K562 (cell line): Measurements from ENCODE around the gene MYO3B. TPM values are rescaled to one million over a fixed set of nuclear protein-coding genes. Genes with fewer than 3 reads are reported as not detected.

ENCODE experiments used
- ATAC-seq: fragments of 200-7000 bp; cut with Tn5 transposase; 3 replicates; pipeline ENCODE4 v1.9.1; 2020; ENCODE audit warnings: moderate library complexity
- BruUV-seq: library from RNA; stranded (reverse); fragments of 400-500 nt; replicated peaks from 2 replicates; lab custom pipeline; 2021; lab: Mats Ljungman, UMichigan
- CTCF ChIA-PET: fragments of 300-600 bp; formaldehyde crosslinking; extraction: SDS; loops from one replicate; lab custom pipeline; 2021; ENCODE audit warnings: low intra/inter-chr PET ratio; lab: Yijun Ruan, JAX
- POLR2A ChIA-PET: fragments of 300-600, 350-650 bp; sonication (Branson Sonifier 250); formaldehyde crosslinking; extraction: SDS; loops from one replicate; lab custom pipeline; 2021; ENCODE audit warnings: antibody characterized with exemption, inconsistent platforms; lab: Yijun Ruan, JAX
- DNase-seq, 4 experiments: peaks; one replicate each; pipeline versions ENCODE4 v3.0.0 to v3.0.0-alpha.2; 2011 to 2018; ENCODE audit warnings: low spot score in 3 of 4, mixed read lengths in 3 of 4; ENCODE audit errors: extremely low read depth in 1 of 4
- FAIRE-seq: peaks from 2 replicates; lab custom pipeline; 2011; peaks lifted over from hg19 to GRCh38; lab: Jason Lieb, UNC
- H2AFZ ChIP-seq: 2 replicates; pipeline ENCODE4 v1.6.0; 2011; ENCODE audit warnings: low read depth, low read length, control low read depth, inconsistent platforms
- H3K27ac ChIP-seq: fragments of 200-600 bp; 3 replicates; pipeline ENCODE4 v1.8.0; 2011; ENCODE audit warnings: low read depth, mild to moderate bottlenecking, control low read depth, inconsistent platforms, low read length, moderate library complexity, mixed read lengths; ENCODE audit errors: extremely low read depth
- H3K27me3 ChIP-seq, 2 experiments: fragments of 300-600 bp in 1 of 2; 2 replicates in 1 of 2; 3 replicates in 1 of 2; pipeline versions ENCODE4 v1.6.0 to v1.8.0; 2011; ENCODE audit warnings: inconsistent platforms in 2 of 2, low read length in 2 of 2, mild to moderate bottlenecking in 1 of 2, mixed read lengths in 1 of 2, moderate library complexity in 1 of 2; ENCODE audit not compliant: control insufficient read depth in 2 of 2, insufficient read depth in 2 of 2
- H3K36me3 ChIP-seq: fragments of 300-600 bp; 3 replicates; pipeline ENCODE4 v1.8.0; 2011; ENCODE audit warnings: mild to moderate bottlenecking, low read length, inconsistent platforms; ENCODE audit not compliant: control insufficient read depth, insufficient read depth
- H3K4me1 ChIP-seq, 2 experiments: fragments of 200-600 bp in 1 of 2; replicated peaks in 1 of 2; 2 replicates in 1 of 2; 3 replicates in 1 of 2; pipeline versions ENCODE4 v1.5.1 to v1.8.0; 2011; ENCODE audit warnings: inconsistent platforms in 2 of 2, low read length in 2 of 2, mild to moderate bottlenecking in 1 of 2, mixed read lengths in 1 of 2, moderate library complexity in 1 of 2; ENCODE audit not compliant: control insufficient read depth in 2 of 2, insufficient read depth in 2 of 2
- H3K4me2 ChIP-seq: 2 replicates; pipeline ENCODE4 v1.6.1; 2011; ENCODE audit warnings: low read length, control low read depth, inconsistent platforms, mixed read lengths; ENCODE audit not compliant: insufficient read depth
- H3K4me3 ChIP-seq: fragments of 200-600 bp; sonication (generic), shearing (Covaris generic); 2 replicates; pipeline ENCODE4 v1.5.1; 2016; ENCODE audit warnings: control low read depth, inconsistent platforms
- H3K79me2 ChIP-seq: fragments of 200-600 bp; 3 replicates; pipeline ENCODE4 v1.8.0; 2011; ENCODE audit warnings: low read length, inconsistent platforms; ENCODE audit not compliant: control insufficient read depth, insufficient read depth
- H3K9ac ChIP-seq, 2 experiments: 2 replicates each; pipeline versions ENCODE4 v1.6.0 to v1.6.1; 2011; ENCODE audit warnings: low read depth in 2 of 2, low read length in 2 of 2, control low read depth in 1 of 2, inconsistent platforms in 1 of 2, mild to moderate bottlenecking in 1 of 2, mixed read lengths in 1 of 2; ENCODE audit not compliant: insufficient read depth in 1 of 2
- H3K9me1 ChIP-seq: one replicate; pipeline ENCODE4 v1.6.0; 2011; ENCODE audit warnings: inconsistent platforms, mild to moderate bottlenecking, low read length, moderate library complexity; ENCODE audit not compliant: control insufficient read depth, insufficient read depth
- H3K9me3 ChIP-seq: replicated peaks from 2 replicates; pipeline ENCODE4 v1.5.1; 2011; ENCODE audit warnings: low read depth, low read length, inconsistent platforms; ENCODE audit not compliant: control insufficient read depth, insufficient read depth
- H4K20me1 ChIP-seq: replicated peaks from 2 replicates; pipeline ENCODE4 v1.6.1; 2011; ENCODE audit warnings: low read length, inconsistent platforms, mixed read lengths; ENCODE audit not compliant: control insufficient read depth, insufficient read depth
- BHLHE40 ChIP-seq: IDR thresholded peaks from 2 replicates; pipeline ENCODE4 v1.6.1; 2011; ENCODE audit warnings: low read length, improper control_type of control experiment
- ESRRA ChIP-seq: fragments of 450-650 bp; IDR thresholded peaks from 2 replicates; pipeline ENCODE4 v1.6.1; 2014; ENCODE audit warnings: low read depth, mild to moderate bottlenecking, moderate library complexity, borderline replicate concordance
- ETV1 ChIP-seq: fragments of 450-650 bp; conservative IDR thresholded peaks from 2 replicates; pipeline ENCODE4 v1.6.1; 2016; ENCODE audit warnings: missing genetic modification characterization, control low read depth, low read depth, missing compliant biosample characterization
- ETV6 ChIP-seq, 3 experiments: fragments of 150-350 bp in 1 of 3; sonication (generic) in 1 of 3; formaldehyde crosslinking in 1 of 3; IDR thresholded peaks; 2 replicates each; pipeline versions ENCODE4 v1.6.1 to v1.8.0; 2014 to 2022; ENCODE audit warnings: borderline replicate concordance in 2 of 3, low read depth in 2 of 3, antibody characterized with exemption in 1 of 3, low read length in 1 of 3, mild to moderate bottlenecking in 1 of 3, missing genetic modification reagents in 1 of 3
- RCOR1 ChIP-seq, 2 experiments: IDR thresholded peaks; 2 replicates each; pipeline ENCODE4 v1.6.1; 2012; ENCODE audit warnings: low read depth in 2 of 2, low read length in 2 of 2, borderline replicate concordance in 1 of 2, improper control_type of control experiment in 1 of 2
- YY1 ChIP-seq, 3 experiments: IDR thresholded peaks; 2 replicates each; pipeline ENCODE4 v1.6.1; 2011; ENCODE audit warnings: low read length in 2 of 3, mild to moderate bottlenecking in 2 of 3, moderate library complexity in 2 of 3, borderline replicate concordance in 1 of 3, control low read depth in 1 of 3, low read depth in 1 of 3; ENCODE audit not compliant: insufficient read depth in 3 of 3, insufficient replicate concordance in 2 of 3, control insufficient read depth in 1 of 3, insufficient read length in 1 of 3; ENCODE audit errors: extremely low read depth in 1 of 3
- WGBS: fragments of 100-300 bp; shearing (Covaris generic); methylation state at CpG from one replicate; pipeline ENCODE4 v1.1.6; 2016; ENCODE audit warnings: low coverage, mixed read lengths; ENCODE audit not compliant: insufficient coverage; ENCODE audit errors: missing lambda C conversion rate; 5-methylcytosine and 5-hydroxymethylcytosine counted together
- in situ Hi-C: fragments of 300-500 bp; cut with MboI; formaldehyde crosslinking; loops from 4 replicates; pipeline ENCODE4 v1.15.0; 2018; ENCODE audit warnings: inconsistent platforms, mixed read lengths
- intact Hi-C: fragments of 100-400 bp; cut with micrococcal nuclease; formaldehyde crosslinking; loops from 2 replicates; pipeline ENCODE4 v1.14.2; 2022
- polyA plus RNA-seq, 8 experiments: library from polyadenylated mRNA; depleted of rRNA in 4 of 8; stranded (reverse) in 5 of 8; unstranded in 3 of 8; fragments of >200 nt; fragmentation: Nextera tagmentation in 2 of 8; fragmentation: Illumina TruSeq in 1 of 8; extraction: Ambion mirVana in 2 of 8; extraction: Trizol in 1 of 8; gene quantifications; 2 replicates each; pipeline versions ENCODE4 v1.2.1 to v1.2.3, GENCODE V29; 2011 to 2014; ENCODE audit warnings: inconsistent platforms in 1 of 8, missing spikeins in 1 of 8
- total RNA-seq, 7 experiments: library from RNA; depleted of rRNA in 6 of 7; stranded (reverse); fragments of >200 nt in 6 of 7; fragmentation: Illumina TruSeq in 2 of 7; extraction: Trizol in 2 of 7; gene quantifications; 2 replicates each; pipeline versions ENCODE4 v1.2.1 to v1.2.3, GENCODE V29; 2011 to 2021; ENCODE audit warnings: low replicate concordance in 1 of 7

Gene MYO3B
- total and polyA plus RNA-seq, 9 of the 15 experiments (the other 6 are each of a cell fraction or from before 2014, with no cell fraction given), result 2.7 to 6.5 (median 3.6) TPM

DNA sequence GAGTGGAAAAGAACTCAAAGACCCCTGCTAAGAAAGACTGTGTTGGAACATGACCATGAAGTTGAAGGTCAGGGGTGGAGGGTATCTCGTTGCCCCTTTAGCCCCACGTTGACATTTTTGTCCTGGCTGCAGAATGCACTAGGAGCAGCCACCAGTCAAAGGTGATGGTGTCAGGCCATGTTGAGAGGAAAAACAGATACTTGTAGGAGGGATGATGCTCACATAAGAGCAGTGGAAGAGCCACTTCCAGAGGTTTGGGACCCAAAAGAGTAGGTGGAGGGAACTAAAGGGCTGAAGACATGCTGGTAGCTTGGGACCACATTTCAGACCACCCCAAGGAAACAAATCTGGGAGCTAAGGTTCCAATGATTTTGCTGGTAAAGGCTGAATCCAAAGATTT, 159.0 kb downstream of the MYO3B start:
- intact Hi-C loops, result no loop called here
- Histone ChIP-seq H3K9me3 (no peaks in the 10 kb centered on the region), H3K4me1 (peaks cover 0 to 14% of the 10 kb centered on the region in 2 experiments; a peak in 4 of 5 replicates), H3K4me3 (no peak overlapping the region), H3K36me3 (no peaks in the 10 kb centered on the region), H3K27ac (no peak overlapping the region), H3K9me1 (no peaks in the 10 kb centered on the region), H3K9ac (no peak overlapping the region), H3K79me2 (no peaks in the 10 kb centered on the region), H4K20me1 (no peaks in the 10 kb centered on the region), H2AFZ (no peak overlapping the region), H3K4me2 (no peak overlapping the region), H3K27me3 (no peaks in the 10 kb centered on the region)
- DNase-seq, result no peak
- no peak for TF ChIP-seq ETV6 (IDR thresholded peaks at IDR 0.05; ENCODE audit: borderline replicate concordance in 1 of 2, low read depth in 2 of 2, low read length in 1 of 2)
- TF ChIP-seq ETV6 (CRISPR knock-in tag; IDR thresholded peaks at IDR 0.05; ENCODE audit: borderline replicate concordance), result no peak
- TF ChIP-seq ESRRA, result 0 out of 2 replicates have a peak, but pooled peaks have one; percentile 35
- peak in 1 of 3 experiments; percentile 35 for TF ChIP-seq YY1 (IDR thresholded peaks at IDR 0.05; ENCODE audit: borderline replicate concordance in 1 of 3, control insufficient read depth in 1 of 3, extremely low read depth in 1 of 3, insufficient read depth in 3 of 3, insufficient read length in 1 of 3, insufficient replicate concordance in 2 of 3, low read depth in 1 of 3, low read length in 2 of 3)
- in situ Hi-C loops, result no loop called here
- 0% methylated on average over 2 of the region's 2 CpGs for WGBS
- ChIA-PET CTCF (no interaction called here), POLR2A (interaction anchor here (0.6 to 0.9 kb wide), 2 partner anchors 12 to 121 kb away, joined by 3 read pairs; no protein-coding TSS in a partner anchor)
- no peak for ATAC-seq
- no TSS peak for BruUV-seq
- no peak for FAIRE-seq

DNA sequence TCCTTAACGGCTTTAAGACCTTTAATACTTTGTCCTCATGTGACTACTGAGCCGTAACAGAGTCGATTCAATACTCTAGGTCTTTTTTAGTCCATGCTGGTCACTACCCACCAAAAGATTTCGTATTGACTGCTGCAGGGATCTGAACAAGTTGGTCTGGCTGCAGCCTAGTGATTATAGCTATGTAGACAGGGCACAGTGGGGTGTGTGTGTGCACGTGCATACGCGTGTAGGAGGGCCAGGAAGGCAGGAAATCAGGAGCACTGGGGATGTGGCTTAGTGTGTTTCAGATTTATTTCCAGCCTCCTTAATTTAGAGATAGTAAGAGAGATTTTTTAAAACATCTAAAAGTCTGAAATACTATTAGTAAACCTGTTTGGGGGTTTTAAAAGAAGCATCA, 161.4 kb downstream of the MYO3B start:
- H3K4me3 ChIP-seq, result no peak overlapping the region
- no peaks in the 10 kb centered on the region for H3K9me1 ChIP-seq
- ChIA-PET POLR2A (interaction anchor here (1.1 kb wide), 1 partner anchor 22 kb away, joined by 6 read pairs; no protein-coding TSS in a partner anchor), CTCF (no interaction called here)
- H3K9ac ChIP-seq, result no peak overlapping the region
- no peaks in the 10 kb centered on the region for H3K27me3 ChIP-seq
- H3K36me3 ChIP-seq, result no peaks in the 10 kb centered on the region
- no peaks in the 10 kb centered on the region for H3K9me3 ChIP-seq
- ATAC-seq (peak; percentile 73), FAIRE-seq (no peak), DNase-seq (peak in 1 of 4 experiments; percentile 18)
- no peak overlapping the region for H3K27ac ChIP-seq
- H2AFZ ChIP-seq, result no peak overlapping the region
- TF ChIP-seq BHLHE40, result peak; percentile 95
- TF ChIP-seq RCOR1 (IDR thresholded peaks at IDR 0.05; ENCODE audit: borderline replicate concordance in 1 of 2, low read depth in 2 of 2, low read length in 2 of 2), result peak in 1 of 2 experiments; percentile 46; a peak in 1 of 4 replicates
- TF ChIP-seq ETV6 (IDR thresholded peaks at IDR 0.05; ENCODE audit: borderline replicate concordance in 1 of 2, low read depth in 2 of 2, low read length in 1 of 2), result no peak
- no peak for TF ChIP-seq ETV6 (CRISPR knock-in tag; IDR thresholded peaks at IDR 0.05; ENCODE audit: borderline replicate concordance)
- peak; percentile 34; the same call in 1 of the 2 replicates for TF ChIP-seq ETV1 (tag)
- H4K20me1 ChIP-seq, result no peaks in the 10 kb centered on the region
- H3K79me2 ChIP-seq, result no peaks in the 10 kb centered on the region
- intact Hi-C loops (no loop called here), in situ Hi-C loops (no loop called here)
- no peak overlapping the region for H3K4me2 ChIP-seq
- no TSS peak for BruUV-seq
- 29% methylated on average over 7 of the region's 7 CpGs for WGBS
- peaks cover 0 to 14% of the 10 kb centered on the region in 2 experiments; a peak in 4 of 5 replicates for H3K4me1 ChIP-seq
